ENCODE measurements around the gene CADPS.

CADPS gene

DNA sequence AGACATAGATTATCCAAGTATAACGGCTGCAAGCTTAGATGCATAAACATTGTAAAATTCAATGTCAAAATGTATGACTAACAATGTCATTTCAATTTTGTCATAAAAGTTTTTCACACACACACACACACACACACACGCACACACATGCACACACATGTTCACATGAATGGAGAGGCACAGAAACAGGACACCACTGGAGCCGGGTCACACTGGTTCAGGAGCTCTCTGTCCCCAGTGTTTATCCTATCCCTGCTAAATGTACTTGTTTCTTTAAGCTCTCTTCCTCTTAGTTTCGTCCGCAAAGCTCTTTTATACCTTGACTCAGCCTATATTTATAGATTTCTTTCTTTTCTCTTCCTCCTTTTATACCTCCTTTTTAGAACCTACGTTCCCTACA lies 249.9 kb downstream of the CADPS start:
- DNase-seq = no peak

DNA sequence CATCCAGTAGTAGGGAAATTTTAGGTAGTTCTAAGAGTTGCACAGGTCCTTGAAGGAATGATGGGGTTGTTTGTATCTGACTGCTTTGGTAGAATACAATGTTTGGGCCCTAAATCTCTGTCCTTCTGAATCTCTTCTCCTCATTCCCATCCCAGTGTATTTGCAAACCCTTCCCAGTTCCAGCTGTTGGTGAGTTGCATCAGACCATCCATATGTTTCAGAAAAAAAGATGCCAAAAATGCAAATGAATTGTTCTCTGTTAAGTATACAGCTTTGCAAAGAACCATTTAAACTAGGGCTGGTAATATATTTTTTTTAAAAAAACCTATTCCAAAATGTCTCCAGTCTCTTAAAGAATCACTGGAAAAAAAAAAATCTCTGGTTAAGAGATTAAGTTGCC lies 251.0 kb downstream of the CADPS start:
- DNase-seq = no peak

DNA sequence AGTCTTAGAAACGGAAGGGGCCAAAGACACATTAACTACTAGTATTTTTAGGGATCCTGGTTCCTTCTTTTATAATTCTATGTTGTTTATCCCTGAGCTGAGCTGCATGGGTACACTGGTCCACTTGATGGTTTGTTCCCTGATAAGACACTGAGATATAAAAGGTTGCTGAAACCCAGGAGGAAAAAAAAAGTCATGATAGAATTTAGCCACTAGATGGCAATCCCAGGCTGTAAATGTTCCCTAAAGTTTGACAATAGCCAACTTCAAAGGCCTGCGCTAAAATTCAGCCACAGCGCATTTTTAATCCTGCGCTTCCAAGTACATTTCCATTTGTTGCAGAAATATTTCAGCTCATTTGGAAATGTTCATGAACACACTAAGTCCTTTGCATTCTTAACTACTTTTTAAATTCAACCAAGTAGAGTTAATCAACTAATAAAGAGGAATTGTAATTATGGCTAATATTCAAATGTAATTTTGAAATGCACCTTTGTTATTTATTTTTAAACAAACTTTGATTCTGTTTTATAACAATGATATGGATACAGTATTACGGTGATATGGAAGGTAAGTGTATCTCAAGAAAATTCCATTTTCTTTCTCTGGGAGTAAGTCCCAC lies 252.6 kb downstream of the CADPS start:
- peak; percentile 22 for DNase-seq

DNA sequence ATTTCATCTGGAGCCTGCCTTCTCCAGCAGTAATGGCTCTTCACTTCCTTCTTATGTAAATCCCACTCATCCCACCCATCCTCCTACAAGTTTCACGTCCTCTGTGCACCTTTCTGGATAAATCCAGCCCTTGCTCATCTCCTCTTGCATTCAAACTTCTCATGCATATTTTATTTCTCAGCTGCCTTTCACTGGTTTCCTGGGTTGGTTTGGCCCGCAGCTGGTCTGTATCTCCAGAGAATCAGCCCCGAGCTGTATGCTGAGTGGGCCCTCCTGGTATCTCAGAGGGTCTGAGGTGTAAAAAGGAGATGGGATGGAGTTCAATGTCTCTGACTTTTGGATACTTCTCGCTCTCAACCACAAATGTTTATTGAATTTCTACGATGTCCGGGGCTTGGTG lies 253.3 kb downstream of the CADPS start:
- no peak for DNase-seq

DNA sequence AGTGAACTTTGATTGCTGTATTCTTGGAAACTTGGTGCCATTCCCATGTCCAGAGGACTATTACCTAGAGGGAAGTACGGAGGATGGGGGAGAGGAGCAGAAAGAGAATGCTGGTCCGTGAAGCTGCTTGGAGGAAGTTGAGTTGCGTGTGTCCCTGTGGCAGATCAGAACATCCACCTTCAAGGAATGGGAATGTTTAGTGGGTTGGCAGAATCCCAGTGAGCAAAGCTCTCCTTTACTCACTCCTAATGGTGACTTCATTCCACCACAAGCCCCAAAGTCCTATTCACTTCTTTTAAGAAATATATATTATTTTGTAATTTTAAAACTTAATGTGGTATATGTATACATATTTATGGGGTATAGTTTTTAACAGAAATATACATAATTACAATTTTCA lies 254.0 kb downstream of the CADPS start:
- no peak for DNase-seq

DNA sequence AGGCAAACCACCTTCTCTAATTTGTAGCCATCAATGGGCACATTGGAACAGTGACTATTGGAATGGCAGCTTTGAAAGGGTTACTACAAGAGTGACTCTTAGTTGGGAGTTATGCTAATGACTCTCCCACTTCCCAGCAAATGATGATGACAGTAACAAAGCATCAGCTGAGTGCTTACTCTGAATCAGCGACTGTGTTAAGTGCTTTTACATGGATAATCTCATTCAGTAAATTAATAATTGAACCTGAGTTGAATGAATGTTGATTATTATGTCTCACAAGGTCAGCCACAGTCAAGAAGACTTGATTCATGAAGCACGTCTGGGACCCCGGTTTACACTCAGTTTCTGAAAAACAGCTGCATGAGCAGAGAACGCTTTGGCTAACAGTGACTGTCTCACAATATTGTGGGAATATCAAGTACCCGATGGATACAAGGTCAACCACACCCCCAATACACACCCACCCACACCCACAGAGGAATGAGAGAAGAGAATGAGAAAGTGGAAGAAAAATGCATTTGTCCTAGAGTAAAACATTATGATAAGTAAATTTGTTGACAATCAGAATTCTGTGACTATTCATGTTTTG lies 259.9 kb downstream of the CADPS start:
- DNase-seq = no peak

DNA sequence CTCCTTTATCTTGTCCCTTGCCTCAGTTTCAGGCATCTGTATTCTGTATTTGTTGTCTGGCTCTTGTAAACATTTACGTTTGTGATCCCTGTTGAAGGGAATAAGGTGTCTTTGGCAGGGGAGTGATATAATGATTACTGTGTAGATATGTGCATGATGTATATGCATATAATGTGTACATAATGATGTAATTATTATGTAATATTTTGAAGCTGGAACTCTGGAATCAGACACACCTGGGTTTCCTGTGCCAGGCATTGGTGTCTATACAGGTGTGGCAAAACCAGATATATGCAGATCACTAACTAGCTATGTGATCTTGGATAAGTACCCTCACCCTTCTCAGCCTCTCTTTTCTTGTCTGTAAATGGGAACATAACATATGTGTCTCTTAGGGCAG lies 260.7 kb downstream of the CADPS start:
- no peak for DNase-seq

DNA sequence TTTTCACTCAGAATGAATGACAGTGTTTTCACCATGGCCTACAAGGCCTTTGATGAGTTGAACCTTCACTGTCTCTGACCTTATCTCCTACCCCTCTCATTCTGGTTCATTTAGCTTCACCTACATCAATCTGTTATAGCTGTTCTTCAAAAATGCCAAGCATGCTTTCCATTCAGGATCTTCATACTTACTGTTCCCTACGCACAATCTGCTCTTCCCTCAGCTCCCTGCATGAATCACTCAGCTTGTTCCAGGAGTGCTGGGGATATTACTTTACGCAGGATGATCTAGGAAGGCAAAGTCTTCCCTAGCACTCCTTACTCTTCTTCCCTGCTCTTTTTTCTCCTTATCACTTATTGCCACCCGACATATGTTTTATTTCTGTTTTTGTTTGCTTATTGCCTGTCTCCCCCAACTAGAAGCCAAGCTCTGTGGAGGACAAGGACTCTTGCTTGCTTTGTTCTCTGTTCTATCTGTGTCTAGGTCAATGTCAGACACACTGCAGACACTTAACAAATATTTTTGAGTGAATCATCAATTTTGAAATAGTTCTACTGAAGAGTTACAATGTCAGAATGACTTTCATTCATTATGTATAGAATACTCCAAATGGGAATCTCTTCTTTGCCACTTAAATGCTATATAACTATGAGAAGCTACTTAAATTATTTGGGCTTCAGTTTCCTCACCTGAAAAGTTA lies 263.5 kb downstream of the CADPS start:
- DNase-seq = no peak

DNA sequence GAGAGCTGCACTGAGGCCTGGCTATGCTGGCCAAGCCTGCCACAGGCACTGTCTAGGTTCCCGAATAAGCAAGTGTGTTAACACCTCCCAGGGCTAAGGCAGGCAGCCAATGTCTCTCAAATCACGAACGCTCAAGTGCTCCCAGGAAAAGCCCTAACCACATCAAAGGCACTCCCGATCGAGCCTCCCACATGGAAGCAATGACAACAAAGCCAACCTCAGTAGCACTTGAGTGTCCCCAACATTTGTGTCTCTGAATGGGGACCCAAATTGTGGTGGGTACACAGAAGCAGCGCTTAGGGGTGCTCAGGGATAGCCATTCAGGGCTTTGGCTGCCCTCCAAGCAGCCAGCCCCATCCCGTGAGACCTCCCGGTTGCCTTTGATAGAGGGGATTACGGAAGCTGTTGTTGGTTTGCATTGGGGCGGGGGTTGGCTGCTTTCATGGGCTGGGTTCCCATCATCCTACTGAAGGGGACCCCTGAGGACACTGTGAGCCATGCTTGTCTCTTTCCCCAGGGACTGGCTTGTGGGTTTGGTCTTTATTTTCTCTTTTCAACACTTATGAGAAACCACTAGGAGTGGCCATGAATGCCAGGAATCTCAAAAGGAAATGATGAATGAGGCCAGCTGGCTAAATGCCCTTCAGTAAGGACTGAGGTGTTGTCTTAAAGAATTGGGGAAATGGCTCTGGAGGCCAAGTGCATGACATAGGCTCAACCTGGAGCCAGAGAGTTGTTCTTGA lies 267.8 kb downstream of the CADPS start:
- DNase-seq = no peak

DNA sequence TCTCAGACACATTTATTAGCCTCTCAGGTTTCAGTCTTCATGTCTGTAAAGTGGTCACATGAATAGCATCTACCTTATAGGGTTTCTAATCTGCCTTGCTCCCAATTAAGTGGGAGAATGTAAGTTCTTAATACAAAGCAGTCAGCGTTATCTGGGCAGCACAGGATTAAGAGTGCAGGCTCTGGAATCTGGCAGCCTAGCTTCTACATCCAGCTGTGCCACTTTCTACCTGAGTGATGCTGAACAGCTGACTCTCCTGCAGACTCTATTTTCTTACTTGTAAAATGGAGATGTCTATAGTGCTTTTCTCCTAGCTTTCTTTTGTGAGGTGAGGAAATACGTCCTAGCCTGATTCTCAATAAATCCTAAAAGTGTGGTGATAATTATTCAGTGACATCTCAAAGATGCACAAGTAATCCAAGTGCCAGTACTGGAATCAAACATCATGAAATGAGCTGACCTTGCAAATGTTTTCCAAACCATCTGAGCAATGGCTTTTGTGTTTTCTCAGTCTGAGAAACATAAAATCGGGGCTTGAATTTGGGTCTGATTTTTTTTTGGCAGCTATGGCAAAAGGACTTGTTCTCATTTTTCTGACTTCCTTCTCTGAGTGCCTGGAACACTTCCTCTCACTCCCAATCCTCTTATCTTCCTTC lies 269.7 kb downstream of the CADPS start:
- DNase-seq = no peak

DNA sequence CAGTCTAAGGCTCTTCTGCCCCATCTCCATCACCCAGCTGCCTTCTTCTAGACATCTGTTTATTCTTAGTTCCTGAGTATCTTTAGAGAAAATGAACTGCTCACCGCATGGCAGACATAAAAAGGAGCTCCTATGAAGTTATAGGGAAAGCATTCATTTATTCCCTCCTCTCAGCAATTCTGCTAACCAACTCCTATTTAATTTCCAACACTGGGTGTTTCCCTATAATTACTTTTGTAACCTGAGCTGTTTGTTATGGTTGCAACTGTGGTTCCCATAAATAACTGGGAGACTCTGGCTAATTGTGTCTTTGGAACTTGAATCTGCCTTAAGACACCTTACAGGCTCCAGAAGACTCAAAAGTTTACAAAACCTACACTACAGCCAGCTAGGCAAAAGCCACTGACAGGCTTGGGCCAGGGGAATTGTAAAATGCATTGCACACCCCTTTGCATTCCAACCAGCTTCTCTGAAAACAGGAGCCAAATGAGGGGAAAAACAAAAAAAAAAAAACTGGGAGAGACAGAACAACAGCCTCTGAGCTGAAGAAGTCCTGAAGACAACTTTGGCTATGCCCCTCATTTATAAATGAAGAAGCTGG lies 270.4 kb downstream of the CADPS start:
- DNase-seq = no peak

DNA sequence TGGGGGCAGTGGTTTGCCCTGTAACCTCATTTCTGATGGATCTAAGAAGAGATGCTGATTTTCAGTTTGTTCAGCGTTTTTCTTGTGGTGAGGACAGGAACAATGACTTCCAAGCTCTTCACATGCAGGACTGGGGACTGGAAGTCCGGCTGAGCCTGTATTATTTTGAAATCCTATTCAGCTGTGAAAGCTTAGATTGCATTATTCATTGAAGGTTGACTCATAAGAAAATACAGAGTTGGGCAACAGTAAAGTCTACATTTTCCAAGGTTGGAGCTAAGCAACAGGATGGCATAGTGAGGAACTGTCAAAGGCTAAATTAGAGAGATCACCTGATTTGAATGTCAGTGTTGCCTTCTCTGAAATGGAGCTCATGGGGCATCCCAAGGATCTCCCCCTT lies 270.9 kb downstream of the CADPS start:
- no peak for DNase-seq

DNA sequence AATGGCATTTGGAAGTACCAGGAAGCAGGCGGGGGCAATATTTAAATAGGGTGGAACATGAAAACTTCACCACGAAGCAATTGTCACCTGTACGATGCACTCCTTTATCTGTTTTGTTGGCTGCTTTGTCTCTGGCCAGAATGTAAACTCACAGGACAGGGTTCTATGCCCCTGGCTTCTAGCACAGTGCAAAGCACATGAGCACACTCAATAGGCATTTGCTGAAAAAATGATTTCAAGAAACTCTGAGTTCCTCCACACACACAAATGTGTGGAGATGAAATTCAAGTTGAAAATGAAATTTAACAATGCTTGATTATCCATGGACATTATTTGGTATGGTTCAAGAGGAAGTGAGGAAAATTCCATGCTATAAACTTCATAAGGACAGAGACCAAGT lies 272.2 kb downstream of the CADPS start:
- DNase-seq = no peak

DNA sequence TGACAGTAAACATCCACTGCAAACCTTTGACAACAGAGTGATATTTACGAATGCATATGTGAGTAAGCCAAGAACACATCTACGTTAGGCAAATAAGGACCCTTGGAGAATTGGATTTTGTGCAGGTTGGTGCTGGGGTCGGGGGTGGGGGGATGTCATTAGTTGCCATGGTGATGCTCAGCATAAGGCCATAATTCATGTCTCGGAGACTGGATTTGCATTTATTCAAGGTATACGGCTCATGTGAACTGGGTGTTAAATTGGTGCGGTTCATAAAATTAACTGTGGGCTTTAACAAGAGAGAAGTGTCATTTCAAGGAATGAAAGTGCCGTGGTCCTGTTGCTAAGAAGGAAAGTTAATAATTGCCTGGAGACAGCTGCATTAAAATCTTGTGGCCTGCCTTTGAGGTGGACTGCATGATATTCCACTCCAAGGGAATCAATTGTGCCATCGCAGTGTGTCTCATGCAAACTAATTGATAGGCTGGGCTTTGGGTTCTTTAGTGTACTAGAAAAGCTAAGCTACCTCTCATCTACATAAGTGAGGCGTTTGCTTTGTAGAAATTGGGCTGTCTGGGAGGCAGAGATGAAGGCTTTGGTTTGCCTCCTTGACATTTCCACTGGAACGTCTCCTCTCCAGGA lies 273.0 kb downstream of the CADPS start:
- DNase-seq = no peak

DNA sequence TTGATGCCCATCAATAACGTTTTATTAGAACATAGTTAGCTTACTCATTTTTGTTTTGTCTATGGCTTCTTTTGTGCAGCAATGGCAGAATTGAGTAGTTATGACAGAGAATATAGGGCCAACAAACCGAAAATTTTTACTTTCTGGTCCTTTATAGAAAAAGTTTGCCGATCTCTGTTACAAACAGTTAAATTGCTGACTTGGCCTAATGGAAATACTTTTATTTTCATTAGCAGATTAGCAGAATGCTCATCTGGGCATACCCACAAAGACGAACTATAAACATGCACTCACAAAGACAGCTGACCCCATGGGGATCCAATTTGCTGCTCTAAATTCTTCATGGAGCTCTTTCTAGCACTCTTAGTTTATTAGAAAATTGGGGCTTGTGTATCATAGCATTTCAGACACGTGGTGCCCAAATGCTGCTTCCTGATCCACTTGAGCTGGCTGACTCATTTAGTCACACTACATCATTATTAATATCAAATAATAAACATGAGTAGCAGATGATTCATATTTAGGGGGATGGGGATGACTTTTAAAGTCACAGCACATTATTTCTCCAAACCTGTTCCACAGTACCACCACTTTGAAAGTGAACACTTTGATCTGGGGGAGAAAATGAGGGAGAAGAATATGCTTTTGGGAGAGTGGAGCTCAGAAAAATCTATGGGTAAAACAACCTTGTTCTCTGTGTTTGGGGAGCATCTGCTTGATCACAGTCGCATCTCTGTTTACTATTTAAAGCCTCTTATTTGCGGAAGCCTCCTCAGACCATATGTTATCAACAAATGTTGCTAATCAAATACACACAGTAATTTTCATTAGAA lies 273.8 kb downstream of the CADPS start:
- no peak for DNase-seq

DNA sequence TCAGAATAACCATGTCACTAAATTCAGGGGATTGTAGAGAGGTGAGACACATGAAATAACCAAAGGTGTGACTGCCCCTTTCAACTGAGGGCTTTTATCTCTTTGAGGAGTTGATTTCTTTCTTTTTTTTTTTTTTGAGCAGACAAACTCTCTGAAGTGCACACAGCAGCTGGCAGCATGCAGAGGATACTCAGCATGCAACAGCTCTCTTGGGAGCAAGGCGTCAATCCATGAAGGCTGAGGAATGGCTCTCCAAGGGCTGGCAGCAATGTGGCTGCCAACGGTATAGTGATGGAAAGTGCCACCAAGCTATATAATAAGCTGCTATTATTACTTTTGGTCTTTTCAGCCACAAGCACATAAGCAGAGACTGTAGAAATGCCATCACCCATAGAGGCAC lies 275.2 kb downstream of the CADPS start:
- no peak for DNase-seq

DNA sequence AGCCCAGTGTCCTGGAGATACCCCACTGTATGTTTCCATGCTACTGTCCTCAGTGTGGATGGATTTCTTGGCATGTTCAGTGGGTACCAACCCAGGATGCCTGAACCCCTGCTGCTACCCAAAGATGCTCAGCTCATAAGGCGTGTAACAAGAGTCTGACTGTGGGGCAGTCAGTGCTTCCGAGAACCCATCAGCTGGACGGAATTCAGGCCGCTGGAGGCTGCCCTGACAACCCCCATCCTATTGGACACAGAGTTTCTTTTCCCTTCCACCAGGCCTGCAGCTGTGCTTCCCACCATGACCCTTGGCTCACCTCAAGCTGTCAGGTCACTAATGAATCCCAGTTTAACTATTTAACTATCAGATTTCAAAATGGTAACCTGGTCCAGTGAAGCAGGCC lies 277.7 kb downstream of the CADPS start:
- no peak for DNase-seq

DNA sequence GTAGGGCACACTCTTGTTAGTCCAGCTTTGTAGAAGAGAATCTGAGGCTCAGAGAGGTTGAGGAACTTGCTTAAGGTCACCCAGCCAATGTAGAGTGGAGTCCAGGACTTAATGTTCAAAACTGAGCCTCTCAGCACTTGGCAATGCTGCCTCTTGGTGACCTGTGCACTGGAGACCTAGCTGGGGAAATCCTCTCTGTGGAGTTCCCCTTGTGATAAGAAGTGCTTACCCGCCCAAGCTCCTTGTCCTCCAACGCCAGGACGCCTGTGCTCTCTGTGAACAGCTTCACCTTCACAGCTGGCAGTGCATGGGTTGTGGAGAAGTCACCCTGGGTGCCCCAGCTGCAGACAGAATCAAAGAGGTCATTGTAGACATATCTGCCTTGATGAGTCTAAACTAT lies 282.8 kb downstream of the CADPS start:
- DNase-seq = no peak

DNA sequence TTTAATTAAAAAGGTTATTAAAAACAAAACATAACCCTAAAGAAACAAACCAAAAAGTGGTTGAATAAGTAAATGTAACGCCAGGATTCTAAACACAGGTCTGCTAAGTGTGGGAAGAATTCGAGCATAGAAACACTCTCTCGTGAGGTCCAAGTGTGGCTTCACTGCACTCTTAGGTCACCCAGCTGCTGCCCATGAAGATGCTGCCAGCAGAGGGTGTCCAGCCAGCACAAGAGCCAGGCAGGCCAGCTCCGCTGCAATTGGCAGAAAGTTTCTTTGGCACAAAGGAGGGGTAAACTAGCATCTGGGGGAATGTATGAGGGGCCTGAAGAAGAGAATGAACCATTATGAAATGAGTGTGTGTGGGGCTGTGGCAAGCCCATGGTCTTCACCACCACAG lies 286.1 kb downstream of the CADPS start:
- no peak for DNase-seq

DNA sequence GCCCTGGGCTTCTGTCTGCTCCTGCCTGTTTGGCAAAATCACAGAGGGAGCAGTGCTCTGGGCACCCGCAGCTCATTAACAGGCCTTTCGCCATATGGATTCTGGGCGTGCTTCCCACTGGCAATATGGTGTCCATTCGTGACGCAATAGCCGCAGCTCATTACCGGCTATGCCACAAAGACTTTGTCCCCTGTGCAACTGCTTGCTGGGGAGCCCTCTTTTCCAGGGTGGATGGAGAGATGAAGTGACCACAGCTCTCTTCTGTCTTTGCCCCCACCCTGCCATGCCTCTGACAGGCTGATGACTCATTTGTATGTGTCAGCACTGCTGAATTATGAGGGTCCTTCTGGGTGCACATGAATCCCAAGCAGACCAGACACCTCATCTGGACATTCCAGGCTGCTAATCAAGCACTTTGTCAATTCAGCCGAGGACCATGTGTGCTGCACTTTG lies 287.6 kb downstream of the CADPS start:
- no peak for DNase-seq

DNA sequence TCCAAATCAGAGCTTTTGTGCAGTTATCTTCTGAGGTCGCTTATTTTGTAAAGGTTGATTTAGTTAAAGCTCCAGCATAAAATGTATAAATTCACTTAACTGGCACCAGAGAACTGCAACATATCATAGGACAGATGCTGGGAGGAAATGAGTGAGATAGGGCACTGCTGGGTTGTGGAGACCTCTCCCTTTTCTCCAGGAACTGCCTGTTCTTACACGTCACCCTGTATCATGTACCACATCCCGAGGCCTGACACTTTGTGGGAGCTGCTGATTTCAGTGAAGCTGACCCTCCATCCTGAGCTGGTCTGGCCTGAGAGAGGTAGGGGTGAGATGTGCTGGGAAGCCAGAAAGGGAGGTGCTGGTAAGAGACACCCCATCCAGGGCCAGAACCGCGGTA lies 288.0 kb downstream of the CADPS start:
- no peak for DNase-seq

Data from RPMI8226 (cell line).